Gastrocnemius medialis (tissue), 4 donors: ENCODE results near the gene SH3YL1.

Source experiments
- POLR2A ChIP-seq, 2 donors: fragments of 450-650 bp; IDR thresholded peaks; one replicate each; pipeline ENCODE4 v1.6.1; 2017; ENCODE audit warnings: antibody characterized with exemption in 2 of 2, mild to moderate bottlenecking in 2 of 2, moderate library complexity in 2 of 2
- TF ChIP-seq, protein P1 (sequence below), 5 experiments: fragments of 450-650 bp in 3 of 5; fragments of 200-600 bp in 2 of 5; sonication (generic) in 2 of 5; IDR thresholded peaks in 4 of 5; conservative IDR thresholded peaks in 1 of 5; 1 replicate in 4 of 5; 2 replicates in 1 of 5; pipeline ENCODE4 v1.5.1; 2016 to 2019; ENCODE audit warnings: antibody characterized with exemption in 5 of 5, mild to moderate bottlenecking in 3 of 5, moderate library complexity in 3 of 5

- TF ChIP-seq POLR2A (IDR thresholded peaks at IDR 0.05), result no peak
- TF ChIP-seq, protein P1, sequence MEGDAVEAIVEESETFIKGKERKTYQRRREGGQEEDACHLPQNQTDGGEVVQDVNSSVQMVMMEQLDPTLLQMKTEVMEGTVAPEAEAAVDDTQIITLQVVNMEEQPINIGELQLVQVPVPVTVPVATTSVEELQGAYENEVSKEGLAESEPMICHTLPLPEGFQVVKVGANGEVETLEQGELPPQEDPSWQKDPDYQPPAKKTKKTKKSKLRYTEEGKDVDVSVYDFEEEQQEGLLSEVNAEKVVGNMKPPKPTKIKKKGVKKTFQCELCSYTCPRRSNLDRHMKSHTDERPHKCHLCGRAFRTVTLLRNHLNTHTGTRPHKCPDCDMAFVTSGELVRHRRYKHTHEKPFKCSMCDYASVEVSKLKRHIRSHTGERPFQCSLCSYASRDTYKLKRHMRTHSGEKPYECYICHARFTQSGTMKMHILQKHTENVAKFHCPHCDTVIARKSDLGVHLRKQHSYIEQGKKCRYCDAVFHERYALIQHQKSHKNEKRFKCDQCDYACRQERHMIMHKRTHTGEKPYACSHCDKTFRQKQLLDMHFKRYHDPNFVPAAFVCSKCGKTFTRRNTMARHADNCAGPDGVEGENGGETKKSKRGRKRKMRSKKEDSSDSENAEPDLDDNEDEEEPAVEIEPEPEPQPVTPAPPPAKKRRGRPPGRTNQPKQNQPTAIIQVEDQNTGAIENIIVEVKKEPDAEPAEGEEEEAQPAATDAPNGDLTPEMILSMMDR (IDR thresholded peaks at IDR 0.05 in 4 of 5, conservative IDR thresholded peaks at IDR 0.05 in 1 of 5), result no peak
Measured at GRCh38 chr2:309148-309953, 45.5 kb upstream of the SH3YL1 start.
